Neural progenitor cell (in vitro differentiated cells): ENCODE measurements around the gene HYAL4. TPM values are rescaled to one million over a fixed set of nuclear protein-coding genes. Genes with fewer than 3 reads are reported as not detected.
A peak's percentile ranks its signal among the peaks of the same experiment; 100 is the strongest.
"Not testable (repeated sequence)": the region's sequence is repeated elsewhere in the genome, so short reads cannot be mapped to it uniquely, and the experiment has no call there.

Experiments
- DNase-seq: peaks from one replicate; pipeline ENCODE4 v3.0.0-alpha.2; 2016; ENCODE audit warnings: low spot score
- H2AFZ ChIP-seq: fragments of 200-600 bp; sonication (generic); replicated peaks from 2 replicates; pipeline ENCODE4 v1.6.1; 2016; ENCODE audit warnings: antibody characterized with exemption
- H3F3A ChIP-seq: fragments of 200-600 bp; sonication (generic); 2 replicates; pipeline ENCODE4 v1.6.1; 2016; ENCODE audit warnings: antibody characterized with exemption, low read depth
- H3K27ac ChIP-seq: fragments of 200-600 bp; sonication (generic); 2 replicates; pipeline ENCODE4 v1.5.1; 2016; ENCODE audit warnings: mild to moderate bottlenecking
- H3K27me3 ChIP-seq: fragments of 200-600 bp; sonication (generic); 2 replicates; pipeline ENCODE4 v1.6.1; 2016; ENCODE audit warnings: mild to moderate bottlenecking, moderate library complexity
- H3K36me3 ChIP-seq: fragments of 200-600 bp; sonication (generic); 2 replicates; pipeline ENCODE4 v1.5.1; 2016
- H3K4me1 ChIP-seq: fragments of 200-600 bp; sonication (generic); 2 replicates; pipeline ENCODE4 v1.6.1; 2016; ENCODE audit warnings: mixed run types
- H3K4me2 ChIP-seq: fragments of 200-600 bp; sonication (generic); 2 replicates; pipeline ENCODE4 v1.6.1; 2016
- H3K4me3 ChIP-seq: fragments of 200-600 bp; sonication (generic); 2 replicates; pipeline ENCODE4 v1.5.1; 2016
- H3K79me2 ChIP-seq: fragments of 200-600 bp; sonication (generic); 2 replicates; pipeline ENCODE4 v1.6.1; 2016; ENCODE audit warnings: low read depth
- H3K9ac ChIP-seq: fragments of 200-600 bp; sonication (generic); 2 replicates; pipeline ENCODE4 v1.6.1; 2016
- H3K9me3 ChIP-seq: fragments of 200-600 bp; sonication (generic); 2 replicates; pipeline ENCODE4 v1.5.1; 2016; ENCODE audit warnings: low read depth
- H4K20me1 ChIP-seq: fragments of 200-600 bp; sonication (generic); 2 replicates; pipeline ENCODE4 v1.6.1; 2016; ENCODE audit warnings: low read depth
- H3K27ac Mint-ChIP-seq: 3 replicates; pipeline ENCODE4 v1.8.0; 2021; ENCODE audit warnings: mixed read lengths
- H3K27me3 Mint-ChIP-seq: 2 replicates; pipeline ENCODE4 v1.8.0; 2022; ENCODE audit warnings: low read depth, mild to moderate bottlenecking, inconsistent platforms, moderate library complexity, mixed read lengths; ENCODE audit not compliant: insufficient read depth
- H3K36me3 Mint-ChIP-seq: 3 replicates; pipeline ENCODE4 v1.8.0; 2021; ENCODE audit warnings: mixed read lengths
- H3K4me1 Mint-ChIP-seq: 3 replicates; pipeline ENCODE4 v1.8.0; 2021; ENCODE audit warnings: mixed read lengths
- H3K4me3 Mint-ChIP-seq: 3 replicates; pipeline ENCODE4 v1.8.0; 2021; ENCODE audit warnings: mild to moderate bottlenecking, moderate library complexity, mixed read lengths
- H3K9me3 Mint-ChIP-seq: 3 replicates; pipeline ENCODE4 v1.8.0; 2020; ENCODE audit warnings: mixed read lengths
- CTCF ChIP-seq: fragments of 200-600 bp; sonication (generic); IDR thresholded peaks from 2 replicates; pipeline ENCODE4 v1.5.1; 2017; ENCODE audit warnings: antibody characterized with exemption, mild to moderate bottlenecking
- EZH2 ChIP-seq: fragments of 200-600 bp; sonication (generic); IDR thresholded peaks from 2 replicates; pipeline ENCODE4 v1.6.1; 2017; ENCODE audit warnings: antibody characterized with exemption, mild to moderate bottlenecking, moderate library complexity
- EZH2phosphoT487 ChIP-seq: fragments of 200-600 bp; sonication (generic); IDR thresholded peaks from 2 replicates; pipeline ENCODE4 v1.6.1; 2017; ENCODE audit warnings: antibody characterized with exemption
- total RNA-seq: library from RNA; depleted of rRNA; stranded (reverse); fragments of >200 nt; gene quantifications from 2 replicates; pipeline ENCODE4 v1.2.3, GENCODE V29; 2015; ENCODE audit warnings: low replicate concordance

HYAL4 gene
- total RNA-seq, 1 donor from 2014 or later = not detected

- Histone ChIP-seq H3K4me3 (no peak overlapping the region), H2AFZ (peak overlapping the region; percentile 36), H3K9me3 (no peaks in the 10 kb centered on the region), H3K79me2 (no peaks in the 10 kb centered on the region), H4K20me1 (no peaks in the 10 kb centered on the region), H3K9ac (no peak overlapping the region), H3F3A (no peaks in the 10 kb centered on the region), H3K4me1 (no peaks in the 10 kb centered on the region), H3K27me3 (no peaks in the 10 kb centered on the region), H3K36me3 (no peaks in the 10 kb centered on the region), H3K27ac (no peak overlapping the region), H3K4me2 (no peak overlapping the region)
- no peaks in the 10 kb centered on the region for H3K4me1 Mint-ChIP-seq
- TF ChIP-seq EZH2 (no peak), CTCF (no peak), EZH2phosphoT487 (no peak)
- H3K27me3 Mint-ChIP-seq = peaks cover 3% of the 10 kb centered on the region
- DNase-seq = no peak
- H3K36me3 Mint-ChIP-seq = no peaks in the 10 kb centered on the region
- no peak overlapping the region for H3K4me3 Mint-ChIP-seq
- H3K27ac Mint-ChIP-seq = no peak overlapping the region
- peaks cover 4% of the 10 kb centered on the region for H3K9me3 Mint-ChIP-seq
Observed at GRCh38 chr7:123846217-123846891, 1.4 kb downstream of the HYAL4 start.

GRCh38 chr7:123847868-123848267, 2.9 kb downstream of the HYAL4 start:
- no peak for DNase-seq
- H3K4me1 Mint-ChIP-seq = no peaks in the 10 kb centered on the region
- H4K20me1 ChIP-seq = no peaks in the 10 kb centered on the region
- TF ChIP-seq EZH2phosphoT487 (no peak), EZH2 (no peak), CTCF (no peak)
- peaks cover 3% of the 10 kb centered on the region for H3K27me3 Mint-ChIP-seq
- H3K9me3 Mint-ChIP-seq = peaks cover 4% of the 10 kb centered on the region
- H3K9ac ChIP-seq = no peak overlapping the region
- H3K36me3 Mint-ChIP-seq = no peaks in the 10 kb centered on the region
- H3K27me3 ChIP-seq = no peaks in the 10 kb centered on the region
- no peaks in the 10 kb centered on the region for H3K4me1 ChIP-seq
- no peak overlapping the region for H3K27ac ChIP-seq
- H3K36me3 ChIP-seq = no peaks in the 10 kb centered on the region
- no peak overlapping the region for H3K4me2 ChIP-seq
- H2AFZ ChIP-seq = no peak overlapping the region
- no peak overlapping the region for H3K4me3 Mint-ChIP-seq
- H3K79me2 ChIP-seq = no peaks in the 10 kb centered on the region
- no peak overlapping the region for H3K4me3 ChIP-seq
- no peaks in the 10 kb centered on the region for H3F3A ChIP-seq
- no peaks in the 10 kb centered on the region for H3K9me3 ChIP-seq
- H3K27ac Mint-ChIP-seq = no peak overlapping the region

- H3K4me1 Mint-ChIP-seq = no peaks in the 10 kb centered on the region
- Histone ChIP-seq H3K4me2 (no peak overlapping the region), H3K27me3 (no peaks in the 10 kb centered on the region), H3K4me3 (no peak overlapping the region), H4K20me1 (no peaks in the 10 kb centered on the region), H3K9me3 (no peaks in the 10 kb centered on the region), H3K27ac (no peak overlapping the region), H3K4me1 (no peaks in the 10 kb centered on the region), H2AFZ (no peak overlapping the region), H3K9ac (no peak overlapping the region), H3F3A (no peaks in the 10 kb centered on the region), H3K79me2 (no peaks in the 10 kb centered on the region), H3K36me3 (no peaks in the 10 kb centered on the region)
- TF ChIP-seq CTCF (no peak), EZH2 (no peak), EZH2phosphoT487 (no peak)
- no peak overlapping the region for H3K27ac Mint-ChIP-seq
- H3K36me3 Mint-ChIP-seq = no peaks in the 10 kb centered on the region
- DNase-seq = no peak
- no peak overlapping the region for H3K4me3 Mint-ChIP-seq
- peaks cover 3% of the 10 kb centered on the region for H3K27me3 Mint-ChIP-seq
- H3K9me3 Mint-ChIP-seq = peaks cover 6% of the 10 kb centered on the region
Observed at GRCh38 chr7:123849855-123850254, 4.9 kb downstream of the HYAL4 start.

GRCh38 chr7:123851404-123851803, 6.4 kb downstream of the HYAL4 start:
- H3K9me3 ChIP-seq, H3K4me2 ChIP-seq, H3K4me1 Mint-ChIP-seq, H3K36me3 Mint-ChIP-seq, H3K27me3 Mint-ChIP-seq, H3K79me2 ChIP-seq, H4K20me1 ChIP-seq, H3K9ac ChIP-seq, H3K4me1 ChIP-seq, H3K4me3 Mint-ChIP-seq, H3F3A ChIP-seq, DNase-seq, H3K27ac ChIP-seq, H3K36me3 ChIP-seq, H3K27me3 ChIP-seq, H3K27ac Mint-ChIP-seq, H3K4me3 ChIP-seq, H2AFZ ChIP-seq: not testable (repeated sequence)
- H3K9me3 Mint-ChIP-seq = peaks cover 15% of the 10 kb centered on the region

GRCh38 chr7:123854291-123854690, 9.3 kb downstream of the HYAL4 start:
- H3K9ac ChIP-seq, H3K79me2 ChIP-seq, DNase-seq, H2AFZ ChIP-seq, H3K27me3 ChIP-seq, H3K4me3 Mint-ChIP-seq, H3K27ac Mint-ChIP-seq, H3K36me3 ChIP-seq, H3K36me3 Mint-ChIP-seq, H3K4me1 Mint-ChIP-seq, H3K4me1 ChIP-seq, H3K4me2 ChIP-seq, H3K9me3 ChIP-seq, H3K4me3 ChIP-seq, H3F3A ChIP-seq, H4K20me1 ChIP-seq, H3K27me3 Mint-ChIP-seq, H3K27ac ChIP-seq: not testable (repeated sequence)
- peaks cover 18% of the 10 kb centered on the region for H3K9me3 Mint-ChIP-seq

- not testable (repeated sequence) for DNase-seq, H3K4me3 Mint-ChIP-seq, H3K27ac Mint-ChIP-seq, H3K27me3 Mint-ChIP-seq, H4K20me1 ChIP-seq, H3K27ac ChIP-seq, H3K4me2 ChIP-seq, H3K79me2 ChIP-seq, H3K4me1 Mint-ChIP-seq, H3K9me3 ChIP-seq, H3K4me3 ChIP-seq, H3K9ac ChIP-seq, H3K36me3 Mint-ChIP-seq, H3K36me3 ChIP-seq, H3F3A ChIP-seq, H3K4me1 ChIP-seq, H2AFZ ChIP-seq, H3K27me3 ChIP-seq
- peaks cover 16% of the 10 kb centered on the region for H3K9me3 Mint-ChIP-seq
Observed at GRCh38 chr7:123856428-123856827, 11.5 kb downstream of the HYAL4 start.
